Neutrophil (primary cell): ENCODE measurements around the gene LMOD2.

Experiments
- H3K27ac ChIP-seq: fragments of 200-600 bp; sonication (generic); 2 replicates; pipeline ENCODE4 v1.5.1; 2016; ENCODE audit warnings: mild to moderate bottlenecking, moderate library complexity
- H3K27me3 ChIP-seq: fragments of 200-600 bp; sonication (generic); 2 replicates; pipeline ENCODE4 v1.6.0; 2016; ENCODE audit warnings: mild to moderate bottlenecking
- H3K36me3 ChIP-seq: fragments of 200-600 bp; sonication (generic); 2 replicates; pipeline ENCODE4 v1.5.1; 2017
- H3K4me1 ChIP-seq, 2 experiments: fragments of 200-600 bp in 1 of 2; sonication (generic) in 1 of 2; 1 replicate in 1 of 2; 2 replicates in 1 of 2; pipeline versions ENCODE4 v1.5.1 to v1.6.1; 2013 to 2016; ENCODE audit warnings: low read depth in 1 of 2, low read length in 1 of 2, mild to moderate bottlenecking in 1 of 2, moderate library complexity in 1 of 2; ENCODE audit not compliant: control insufficient read depth in 1 of 2, insufficient read depth in 1 of 2
- H3K4me3 ChIP-seq, 2 experiments: fragments of 200-600 bp in 1 of 2; sonication (generic) in 1 of 2; 1 replicate in 1 of 2; 2 replicates in 1 of 2; pipeline ENCODE4 v1.5.1; 2013 to 2016; ENCODE audit warnings: low read depth in 1 of 2, low read length in 1 of 2, mild to moderate bottlenecking in 1 of 2, moderate library complexity in 1 of 2
- H3K9me3 ChIP-seq: fragments of 200-600 bp; sonication (generic); 2 replicates; pipeline ENCODE4 v1.5.1; 2016
- TF ChIP-seq, protein P1 (sequence below): fragments of 200-600 bp; sonication (generic); IDR thresholded peaks from 2 replicates; pipeline ENCODE4 v1.5.1; 2016; ENCODE audit warnings: antibody characterized with exemption

Gene LMOD2

GRCh38 chr7:123655614-123656013 lies at the start of gene LMOD2:
TSS of gene LMOD2 (plus strand) at chr7:123655866. CDS start at chr7:123655964, 98 bp downstream.
- peaks cover 13% of the 10 kb centered on the region for H3K27me3 ChIP-seq
- H3K4me3 ChIP-seq: no peak within 1 kb of the TSS
- H3K9me3 ChIP-seq: no peaks in the 10 kb centered on the region
- H3K36me3 ChIP-seq: no peaks in the 10 kb centered on the region
- H3K4me1 ChIP-seq: no peaks in the 10 kb centered on the region
- TF ChIP-seq, protein P1, sequence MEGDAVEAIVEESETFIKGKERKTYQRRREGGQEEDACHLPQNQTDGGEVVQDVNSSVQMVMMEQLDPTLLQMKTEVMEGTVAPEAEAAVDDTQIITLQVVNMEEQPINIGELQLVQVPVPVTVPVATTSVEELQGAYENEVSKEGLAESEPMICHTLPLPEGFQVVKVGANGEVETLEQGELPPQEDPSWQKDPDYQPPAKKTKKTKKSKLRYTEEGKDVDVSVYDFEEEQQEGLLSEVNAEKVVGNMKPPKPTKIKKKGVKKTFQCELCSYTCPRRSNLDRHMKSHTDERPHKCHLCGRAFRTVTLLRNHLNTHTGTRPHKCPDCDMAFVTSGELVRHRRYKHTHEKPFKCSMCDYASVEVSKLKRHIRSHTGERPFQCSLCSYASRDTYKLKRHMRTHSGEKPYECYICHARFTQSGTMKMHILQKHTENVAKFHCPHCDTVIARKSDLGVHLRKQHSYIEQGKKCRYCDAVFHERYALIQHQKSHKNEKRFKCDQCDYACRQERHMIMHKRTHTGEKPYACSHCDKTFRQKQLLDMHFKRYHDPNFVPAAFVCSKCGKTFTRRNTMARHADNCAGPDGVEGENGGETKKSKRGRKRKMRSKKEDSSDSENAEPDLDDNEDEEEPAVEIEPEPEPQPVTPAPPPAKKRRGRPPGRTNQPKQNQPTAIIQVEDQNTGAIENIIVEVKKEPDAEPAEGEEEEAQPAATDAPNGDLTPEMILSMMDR: no peak
- no peak within 1 kb of the TSS for H3K27ac ChIP-seq

GRCh38 chr7:123607423-123607975 lies 48.2 kb upstream of the LMOD2 start:
- no peaks in the 10 kb centered on the region for H3K9me3 ChIP-seq
- H3K4me1 ChIP-seq: no peaks in the 10 kb centered on the region
- H3K27me3 ChIP-seq: no peaks in the 10 kb centered on the region
- no peak overlapping the region for H3K4me3 ChIP-seq
- no peak overlapping the region for H3K27ac ChIP-seq
- TF ChIP-seq, protein P1: no peak
- H3K36me3 ChIP-seq: no peaks in the 10 kb centered on the region

- Histone ChIP-seq H3K4me1 (no peaks in the 10 kb centered on the region), H3K4me3 (no peak overlapping the region), H3K27me3 (peaks cover 4% of the 10 kb centered on the region), H3K9me3 (no peaks in the 10 kb centered on the region), H3K36me3 (no peaks in the 10 kb centered on the region), H3K27ac (no peak overlapping the region)
- TF ChIP-seq, protein P1: no peak
Measured at GRCh38 chr7:123608991-123609882, 46.4 kb upstream of the LMOD2 start.

DNA sequence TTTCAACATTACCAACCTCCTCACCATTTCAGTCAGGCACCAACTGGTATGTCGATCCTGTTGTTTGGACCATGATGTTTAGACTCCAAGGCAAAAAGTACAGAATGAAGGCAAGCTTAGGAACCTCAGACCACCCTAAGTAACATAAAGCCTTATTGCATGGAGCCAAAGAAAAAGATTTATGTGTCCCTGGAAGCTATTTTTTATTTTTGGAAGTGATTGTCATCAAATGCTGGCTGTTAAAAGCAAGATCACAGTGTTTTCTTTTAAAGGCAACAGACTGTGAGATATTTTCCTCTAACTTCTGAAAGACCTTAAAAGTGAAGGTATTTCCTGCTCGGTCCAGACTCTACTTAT lies 45.8 kb upstream of the LMOD2 start:
- Histone ChIP-seq H3K27ac (no peak overlapping the region), H3K4me3 (no peak overlapping the region), H3K9me3 (no peaks in the 10 kb centered on the region), H3K36me3 (no peaks in the 10 kb centered on the region), H3K27me3 (peaks cover 4% of the 10 kb centered on the region), H3K4me1 (no peaks in the 10 kb centered on the region)
- TF ChIP-seq, protein P1: no peak

DNA sequence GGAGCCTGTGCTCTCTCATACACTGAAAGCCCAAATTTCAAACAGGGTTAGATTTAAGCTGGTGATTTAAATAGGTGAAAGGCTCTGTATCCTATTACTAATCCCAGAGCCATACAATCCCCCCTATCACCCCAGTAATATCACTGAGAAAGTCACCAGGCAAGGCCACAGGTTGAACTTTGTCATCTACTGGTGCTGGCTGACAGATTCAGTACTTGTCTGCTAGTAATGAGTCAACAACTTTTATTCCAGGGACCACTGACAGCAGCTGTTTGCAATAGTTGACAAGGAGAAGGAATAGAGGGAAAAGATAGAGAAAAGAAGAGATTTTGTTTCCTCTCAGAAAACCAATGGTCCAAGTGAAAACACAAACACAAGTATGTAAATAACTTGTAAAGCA lies 43.6 kb upstream of the LMOD2 start:
- Histone ChIP-seq H3K4me1 (no peaks in the 10 kb centered on the region), H3K27ac (no peak overlapping the region), H3K4me3 (no peak overlapping the region), H3K36me3 (no peaks in the 10 kb centered on the region), H3K27me3 (peaks cover 4% of the 10 kb centered on the region), H3K9me3 (no peaks in the 10 kb centered on the region)
- TF ChIP-seq, protein P1: no peak
